ENCODE results near the gene JUP.

The JUP gene

GRCh38 chr17:41750862-41751261 lies 35.6 kb downstream of the JUP start:
- no peak for DNase-seq

GRCh38 chr17:41748275-41748674 lies 38.2 kb downstream of the JUP start:
- DNase-seq, result no peak

- no peak for DNase-seq
These were observed 44.8 kb downstream of the JUP start for GRCh38 chr17:41741709-41742108.

GRCh38 chr17:41740506-41740905 lies 46.0 kb downstream of the JUP start:
- DNase-seq, result no peak

- no peak for DNase-seq
These were observed 46.7 kb downstream of the JUP start for GRCh38 chr17:41739661-41740352.

GRCh38 chr17:41738801-41739112 lies 47.8 kb downstream of the JUP start:
- no peak for DNase-seq

- peak; percentile 53 for DNase-seq
These were observed 48.3 kb downstream of the JUP start for GRCh38 chr17:41738077-41738800.

GRCh38 chr17:41737680-41738023 lies 48.9 kb downstream of the JUP start:
- no peak for DNase-seq

GRCh38 chr17:41736983-41737679 lies 49.4 kb downstream of the JUP start:
- no peak for DNase-seq

GRCh38 chr17:41735744-41736143 lies 50.8 kb downstream of the JUP start:
- DNase-seq, result no peak

- no peak for DNase-seq
These were observed 51.6 kb downstream of the JUP start for GRCh38 chr17:41734949-41735313.

- DNase-seq, result no peak
These were observed 52.2 kb downstream of the JUP start, which contains the start of gene HAP1 for GRCh38 chr17:41734139-41734948. TSS of gene HAP1 (minus strand) at chr17:41734643. CDS start at chr17:41734634, 9 bp downstream.

GRCh38 chr17:41733348-41734138 lies 53.0 kb downstream of the JUP start:
- DNase-seq, result no peak

GRCh38 chr17:41731836-41732235 lies 54.7 kb downstream of the JUP start:
- no peak for DNase-seq

- DNase-seq, result no peak
These were observed 56.0 kb downstream of the JUP start for GRCh38 chr17:41730479-41730878.

- DNase-seq, result no peak
These were observed 58.5 kb downstream of the JUP start for GRCh38 chr17:41728056-41728455.

GRCh38 chr17:41725134-41725533 lies 61.4 kb downstream of the JUP start:
- no peak for DNase-seq

- DNase-seq, result peak; percentile 90
These were observed 61.9 kb downstream of the JUP start for GRCh38 chr17:41724476-41725050.

GRCh38 chr17:41723801-41724475 lies 62.6 kb downstream of the JUP start:
- no peak for DNase-seq

- DNase-seq, result no peak
These were observed 64.3 kb downstream of the JUP start for GRCh38 chr17:41722231-41722630.

GRCh38 chr17:41718287-41718645 lies 68.2 kb downstream of the JUP start:
- no peak for DNase-seq

Measured in SHP77 treated with DMSO at 0.1 percent for 48 hours (cell line).